Subcutaneous adipose tissue (tissue), 4 donors: Measurements from ENCODE around the gene CPVL. TPM values are rescaled to one million over a fixed set of nuclear protein-coding genes. Genes with fewer than 3 reads are reported as not detected.

Experiments used
- total RNA-seq, 4 donors: library from RNA; depleted of rRNA; stranded (reverse); fragments of >200 nt; gene quantifications; one replicate each; pipeline ENCODE4 v1.1.0, GENCODE V29; 2016
- TF ChIP-seq, protein P1 (sequence below): fragments of 450-650 bp; IDR thresholded peaks from one replicate; pipeline ENCODE4 v1.5.1; 2016; ENCODE audit warnings: low read depth, mild to moderate bottlenecking, control low read depth, antibody characterized with exemption, moderate library complexity

CPVL gene
- total RNA-seq = 100 to 1,000 TPM in 1 of 4 donors, 10 to 100 TPM in 3; 13.0 to 105 (median 36.5) TPM

DNA sequence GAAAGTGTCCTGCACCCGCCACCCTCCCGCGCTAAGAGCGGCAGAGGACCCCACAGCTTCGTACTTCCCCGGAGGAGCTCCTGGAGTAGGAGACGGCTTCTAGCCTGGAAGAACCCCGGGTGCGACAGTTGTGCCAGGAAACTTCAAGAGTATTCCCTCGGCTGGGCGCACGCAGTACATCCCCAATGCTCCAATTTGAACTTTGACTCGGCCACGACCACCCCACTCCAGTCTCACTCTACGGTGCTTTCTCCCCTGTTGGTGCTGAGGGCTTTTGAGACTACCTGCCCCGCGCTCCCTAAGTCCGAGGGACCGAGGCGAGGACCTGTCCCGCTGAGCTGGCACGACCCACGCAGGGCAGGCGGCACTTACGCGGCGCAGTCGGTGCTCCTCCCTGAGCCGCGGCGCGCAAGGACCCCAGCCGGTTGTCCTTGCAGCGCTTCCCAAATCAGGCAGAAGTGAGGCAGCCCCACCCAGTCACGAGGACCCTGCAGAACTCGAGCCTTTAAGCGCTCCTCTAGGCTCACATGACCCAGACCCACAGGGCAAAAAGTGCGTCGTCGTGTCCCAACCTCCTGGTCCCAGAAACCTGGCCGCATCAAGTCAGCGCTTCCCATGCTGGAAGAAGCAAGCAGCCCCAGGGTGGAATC, at the start of gene CPVL:
TSS of gene CPVL (minus strand) at position 481 of the 650 bp plus-strand sequence. CDS start 25,476 bp downstream, outside the sequence.
- TF ChIP-seq, protein P1, sequence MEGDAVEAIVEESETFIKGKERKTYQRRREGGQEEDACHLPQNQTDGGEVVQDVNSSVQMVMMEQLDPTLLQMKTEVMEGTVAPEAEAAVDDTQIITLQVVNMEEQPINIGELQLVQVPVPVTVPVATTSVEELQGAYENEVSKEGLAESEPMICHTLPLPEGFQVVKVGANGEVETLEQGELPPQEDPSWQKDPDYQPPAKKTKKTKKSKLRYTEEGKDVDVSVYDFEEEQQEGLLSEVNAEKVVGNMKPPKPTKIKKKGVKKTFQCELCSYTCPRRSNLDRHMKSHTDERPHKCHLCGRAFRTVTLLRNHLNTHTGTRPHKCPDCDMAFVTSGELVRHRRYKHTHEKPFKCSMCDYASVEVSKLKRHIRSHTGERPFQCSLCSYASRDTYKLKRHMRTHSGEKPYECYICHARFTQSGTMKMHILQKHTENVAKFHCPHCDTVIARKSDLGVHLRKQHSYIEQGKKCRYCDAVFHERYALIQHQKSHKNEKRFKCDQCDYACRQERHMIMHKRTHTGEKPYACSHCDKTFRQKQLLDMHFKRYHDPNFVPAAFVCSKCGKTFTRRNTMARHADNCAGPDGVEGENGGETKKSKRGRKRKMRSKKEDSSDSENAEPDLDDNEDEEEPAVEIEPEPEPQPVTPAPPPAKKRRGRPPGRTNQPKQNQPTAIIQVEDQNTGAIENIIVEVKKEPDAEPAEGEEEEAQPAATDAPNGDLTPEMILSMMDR = no peak

DNA sequence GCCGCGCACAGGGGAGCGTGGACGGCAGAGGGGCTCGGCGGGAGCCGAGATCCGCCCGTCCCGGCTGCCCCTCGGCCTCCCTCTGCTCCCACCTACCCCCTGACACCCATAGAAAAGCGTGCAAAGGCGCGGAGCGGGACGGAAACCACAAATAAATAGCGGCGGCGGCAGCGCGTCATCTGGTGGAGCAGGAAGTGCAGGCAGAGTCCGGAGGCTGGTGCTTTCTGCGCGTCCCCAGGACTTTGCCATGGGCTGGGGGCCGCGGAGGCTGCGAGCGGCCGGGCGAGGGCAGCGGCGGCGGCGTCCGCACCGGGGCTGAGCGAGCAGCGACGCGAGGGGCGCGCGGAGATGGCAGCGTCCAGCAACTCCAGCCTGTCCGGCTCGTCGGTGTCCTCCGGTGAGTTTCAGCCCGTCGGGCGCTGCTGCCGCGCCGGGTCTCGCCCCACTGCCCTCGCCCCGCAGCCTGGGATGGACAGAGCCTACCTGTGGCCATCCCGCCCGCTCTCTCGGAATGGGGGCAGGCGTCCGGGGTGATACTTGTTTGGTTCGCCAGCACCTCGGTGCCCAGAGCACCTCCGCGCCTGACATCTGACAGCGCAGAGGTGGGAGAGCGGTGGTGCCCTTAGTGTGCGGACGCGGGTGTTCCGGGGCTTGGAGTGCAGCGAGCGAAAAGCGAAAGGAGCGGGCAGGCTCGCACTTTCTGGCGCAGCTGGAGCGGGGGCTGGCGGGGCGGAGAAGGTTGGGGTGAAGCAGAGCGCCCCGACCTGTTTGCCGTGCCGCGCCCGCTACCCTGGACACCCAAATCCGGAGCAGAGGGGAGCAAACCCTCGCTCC, 48.5 kb upstream of the CPVL start, which contains the start of gene CHN2:
TSS of gene CHN2 (plus strand) at position 182 of the 834 bp plus-strand sequence.
- TF ChIP-seq, protein P1 = no peak

DNA sequence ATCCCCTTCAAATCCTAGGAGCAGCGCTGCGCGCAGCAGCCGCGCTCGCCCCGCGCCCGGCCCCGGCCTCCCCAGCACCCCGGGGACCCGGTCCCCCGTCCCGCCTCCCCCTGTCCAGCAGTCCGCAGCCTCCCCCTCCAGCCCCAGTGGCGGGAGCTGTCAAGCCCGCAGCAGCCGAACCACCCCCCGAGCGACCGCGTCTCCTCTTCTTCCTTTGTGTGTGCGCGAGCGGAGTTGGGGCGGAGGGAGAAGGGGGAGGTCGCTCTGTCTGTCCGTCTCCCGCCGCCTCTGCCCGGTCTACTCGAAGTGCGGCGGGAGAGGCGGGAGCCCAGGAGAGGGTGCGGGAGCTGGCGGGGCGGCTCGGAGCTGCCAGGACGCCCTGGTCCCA, 47.9 kb upstream of the CPVL start:
- TF ChIP-seq, protein P1 = no peak

DNA sequence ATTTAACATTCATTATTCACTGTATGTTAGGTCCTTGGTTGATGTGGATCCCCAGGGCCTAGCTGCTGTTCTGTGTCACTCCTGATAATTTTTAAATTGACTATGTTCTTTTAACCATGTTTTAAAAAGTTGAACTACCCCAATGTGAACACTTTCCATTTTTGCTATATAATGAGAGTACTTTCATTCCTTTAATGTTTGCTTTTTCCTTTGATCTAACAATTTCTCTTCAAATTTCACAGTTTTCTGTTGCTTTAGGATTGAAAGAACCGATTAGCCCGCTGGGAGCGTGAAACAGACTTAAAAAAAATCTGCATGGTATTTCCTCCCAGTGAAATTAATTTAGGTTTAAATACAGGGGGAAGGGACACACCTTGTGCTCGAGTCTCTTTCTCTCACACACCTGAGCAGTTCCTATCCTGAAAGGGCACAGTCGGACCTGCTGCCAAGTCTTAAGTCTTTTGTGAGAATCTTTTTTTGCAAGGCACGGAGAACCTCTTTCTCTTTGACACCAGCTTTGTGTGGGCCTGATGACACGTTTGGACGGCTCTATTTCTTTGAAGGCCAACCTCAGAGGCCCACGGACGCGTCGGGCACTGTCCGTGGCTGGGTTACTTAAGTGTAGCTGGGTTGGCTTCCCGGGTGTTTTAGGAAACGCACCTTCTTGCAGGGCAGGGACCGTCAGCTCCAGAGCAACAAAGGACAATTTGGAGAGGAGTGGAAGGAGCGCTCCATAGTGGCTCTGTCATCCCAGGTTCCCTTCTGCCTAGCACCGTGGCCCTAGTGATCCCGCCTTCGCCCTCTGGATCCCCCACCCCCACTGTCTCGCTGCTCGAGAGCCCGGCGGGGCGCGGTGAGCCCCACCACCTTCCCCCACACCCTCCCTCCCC, 47.2 kb upstream of the CPVL start:
- TF ChIP-seq, protein P1 = no peak

DNA sequence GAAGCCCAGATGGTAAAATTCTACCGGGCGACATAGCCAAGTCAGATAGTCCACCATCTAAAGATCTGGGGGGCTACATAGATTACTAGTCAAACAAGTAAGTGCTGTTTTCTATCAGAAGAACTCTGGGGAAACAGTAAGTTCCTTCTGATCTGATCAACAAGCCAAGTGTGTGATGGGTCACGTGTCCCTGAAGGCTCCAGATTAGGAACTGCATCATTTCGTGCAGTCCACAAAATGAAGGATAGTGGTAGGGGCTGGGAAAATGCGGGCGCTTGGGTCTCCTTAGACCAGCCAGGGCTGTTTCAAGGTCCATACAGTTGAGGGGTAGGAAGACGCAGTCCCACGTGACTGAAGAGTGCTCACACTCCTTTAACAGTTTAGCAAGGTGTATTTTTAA, 46.5 kb upstream of the CPVL start:
- TF ChIP-seq, protein P1 = no peak

DNA sequence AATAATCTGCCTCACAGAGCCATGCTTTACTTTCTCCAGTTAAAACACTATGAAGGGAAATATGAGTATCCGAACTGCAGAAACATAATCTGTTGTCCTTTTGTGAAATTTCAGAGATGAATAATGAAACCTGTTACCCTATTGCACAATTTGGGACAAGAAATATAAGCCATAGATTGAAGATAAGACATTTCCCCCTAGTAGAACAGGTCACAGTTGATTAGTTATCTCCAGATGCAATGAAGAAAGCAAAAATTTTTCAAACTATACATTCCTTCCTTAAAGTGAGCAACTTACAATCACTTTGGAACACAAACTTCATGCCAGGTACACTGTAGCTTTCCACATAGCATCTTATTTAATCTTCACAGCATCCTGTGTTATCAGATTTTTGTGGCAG, 46.0 kb upstream of the CPVL start:
- TF ChIP-seq, protein P1 = no peak
